Endothelial cell of umbilical vein (primary cell): Measurements from ENCODE around the gene KRT86. TPM values are rescaled to one million over a fixed set of nuclear protein-coding genes. Genes with fewer than 3 reads are reported as not detected.

Experiments used
- BruUV-seq: library from RNA; stranded (reverse); fragments of 400-500 nt; replicated peaks from 2 replicates; lab custom pipeline; 2021; lab: Mats Ljungman, UMichigan
- CTCF ChIA-PET: fragments of 300-600, 350-600 bp; sonication (Branson Sonifier 250); formaldehyde crosslinking; loops from one replicate; lab custom pipeline; 2021; ENCODE audit warnings: antibody characterized with exemption, inconsistent platforms; lab: Charles Lee
- POLR2A ChIA-PET: fragments of 300-600, 350-600 bp; sonication (Branson Sonifier 250); formaldehyde crosslinking; loops from one replicate; lab custom pipeline; 2021; ENCODE audit warnings: antibody characterized with exemption, inconsistent platforms; lab: Charles Lee
- DNase-seq: peaks from one replicate; pipeline ENCODE4 v3.0.0-alpha.2; 2011; ENCODE audit warnings: low read depth, low spot score
- FAIRE-seq: peaks from 2 replicates; lab custom pipeline; 2011; peaks lifted over from hg19 to GRCh38; lab: Jason Lieb, UNC
- H2AFZ ChIP-seq: 2 replicates; pipeline ENCODE4 v1.6.0; 2012; ENCODE audit warnings: low read depth, low read length, control low read depth, inconsistent platforms
- H3K27ac ChIP-seq: 2 replicates; pipeline ENCODE4 v1.5.1; 2011; ENCODE audit warnings: low read depth, mild to moderate bottlenecking, control low read depth, low read length, moderate library complexity; ENCODE audit not compliant: insufficient read depth
- H3K27me3 ChIP-seq, 2 experiments: 2 replicates each; pipeline versions ENCODE4 v1.6.0 to v1.6.1; 2011; ENCODE audit warnings: low read length in 2 of 2, mixed read lengths in 1 of 2; ENCODE audit not compliant: control insufficient read depth in 2 of 2, insufficient read depth in 2 of 2
- H3K36me3 ChIP-seq, 2 experiments: 2 replicates in 1 of 2; 3 replicates in 1 of 2; pipeline ENCODE4 v1.5.1; 2011; ENCODE audit warnings: low read length in 2 of 2, mild to moderate bottlenecking in 1 of 2, moderate library complexity in 1 of 2; ENCODE audit not compliant: control insufficient read depth in 2 of 2, insufficient read depth in 2 of 2; ENCODE audit errors: extremely low read depth in 1 of 2
- H3K4me1 ChIP-seq: 3 replicates; pipeline ENCODE4 v1.5.1; 2011; ENCODE audit warnings: mild to moderate bottlenecking, low read length; ENCODE audit not compliant: control insufficient read depth, insufficient read depth; ENCODE audit errors: extremely low read depth
- H3K4me2 ChIP-seq: 2 replicates; pipeline ENCODE4 v1.6.1; 2011; ENCODE audit warnings: low read length, control low read depth, mixed read lengths; ENCODE audit not compliant: insufficient read depth
- H3K4me3 ChIP-seq, 3 experiments: fragments of 200-600 bp in 1 of 3; sonication (generic), shearing (Covaris generic) in 1 of 3; replicated peaks in 1 of 3; 2 replicates each; pipeline ENCODE4 v1.5.1; 2011 to 2016; ENCODE audit warnings: control low read depth in 3 of 3, low read length in 3 of 3, mild to moderate bottlenecking in 2 of 3, inconsistent platforms in 1 of 3, low read depth in 1 of 3, moderate library complexity in 1 of 3; ENCODE audit not compliant: insufficient read depth in 1 of 3
- H3K79me2 ChIP-seq: 2 replicates; pipeline ENCODE4 v1.6.0; 2012; ENCODE audit warnings: low read length, inconsistent platforms; ENCODE audit not compliant: control insufficient read depth, insufficient read depth
- H3K9ac ChIP-seq: replicated peaks from 2 replicates; pipeline ENCODE3; 2011; ENCODE audit warnings: low read length, control low read depth; ENCODE audit not compliant: insufficient read depth; ENCODE audit errors: extremely low read depth
- H3K9me1 ChIP-seq: replicated peaks from 3 replicates; pipeline ENCODE4 v1.6.0; 2011; ENCODE audit warnings: mild to moderate bottlenecking, low read length; ENCODE audit not compliant: control insufficient read depth, insufficient read depth; ENCODE audit errors: extremely low read depth
- H3K9me3 ChIP-seq: replicated peaks from 2 replicates; pipeline ENCODE4 v1.5.1; 2012; ENCODE audit warnings: low read length, inconsistent platforms; ENCODE audit not compliant: control insufficient read depth, insufficient read depth
- H4K20me1 ChIP-seq: replicated peaks from 2 replicates; pipeline ENCODE3; 2011; ENCODE audit warnings: mild to moderate bottlenecking, low read length; ENCODE audit not compliant: control insufficient read depth, insufficient read depth; ENCODE audit errors: extremely low read depth
- CTCF ChIP-seq, 2 donors: IDR thresholded peaks; 1 replicate in 1 of 2; 2 replicates in 1 of 2; pipeline ENCODE4 v1.5.1; 2011; ENCODE audit warnings: low read length in 2 of 2, mild to moderate bottlenecking in 2 of 2, moderate library complexity in 2 of 2, control low read depth in 1 of 2, inconsistent platforms in 1 of 2, low read depth in 1 of 2; ENCODE audit not compliant: insufficient read depth in 1 of 2; ENCODE audit errors: extremely low read depth in 1 of 2
- EZH2 ChIP-seq: IDR thresholded peaks from 2 replicates; pipeline ENCODE4 v1.6.1; 2012; ENCODE audit warnings: borderline replicate concordance, low read depth, mild to moderate bottlenecking, moderate library complexity, low read length, inconsistent platforms; ENCODE audit not compliant: severe bottlenecking
- FOS ChIP-seq: IDR thresholded peaks from 2 replicates; pipeline ENCODE4 v1.6.1; 2011; ENCODE audit warnings: mild to moderate bottlenecking, low read length, moderate library complexity, borderline replicate concordance; ENCODE audit not compliant: insufficient read depth
- GATA2 ChIP-seq: IDR thresholded peaks from 2 replicates; pipeline ENCODE4 v1.7.0; 2011; ENCODE audit warnings: low read depth, mild to moderate bottlenecking, moderate library complexity, mixed read lengths, low read length; ENCODE audit not compliant: insufficient read length, insufficient read depth
- JUN ChIP-seq: IDR thresholded peaks from 2 replicates; pipeline ENCODE4 v1.6.1; 2011; ENCODE audit warnings: borderline replicate concordance, low read depth; ENCODE audit not compliant: insufficient read length, insufficient read depth
- MYC ChIP-seq: IDR thresholded peaks from one replicate; pipeline ENCODE4 v1.6.1; 2011; ENCODE audit warnings: mild to moderate bottlenecking, low read depth, low read length
- POLR2A ChIP-seq: IDR thresholded peaks from 2 replicates; pipeline ENCODE4 v1.6.1; 2012; ENCODE audit warnings: low read depth, mild to moderate bottlenecking, control low read depth, low read length
- POLR2AphosphoS5 ChIP-seq: IDR thresholded peaks from 2 replicates; pipeline ENCODE4 v1.6.1; 2012; ENCODE audit warnings: low read depth, mild to moderate bottlenecking, control low read depth, low read length, moderate library complexity; ENCODE audit not compliant: insufficient read depth
- dilution Hi-C: fragments of 300-500 bp; cut with MboI; formaldehyde crosslinking; loops from one replicate; pipeline ENCODE4 v1.15.0; 2019; ENCODE audit warnings: low sequenced_read_pairs; ENCODE audit not compliant: extremely low pct_ligation_motif_present
- intact Hi-C: fragments of 100-400 bp; cut with micrococcal nuclease; formaldehyde crosslinking; loops from one replicate; pipeline ENCODE4 v1.10.0; 2022
- polyA plus RNA-seq, 4 experiments: library from polyadenylated mRNA; depleted of rRNA in 3 of 4; stranded (reverse) in 3 of 4; unstranded in 1 of 4; fragments of >200 nt; gene quantifications; 2 replicates each; pipeline versions ENCODE4 v1.2.1 to v1.2.3, GENCODE V29; 2011 to 2012; ENCODE audit warnings: missing spikeins in 1 of 4
- total RNA-seq: library from RNA; stranded (reverse); gene quantifications from 2 replicates; pipeline ENCODE4 v1.2.3, GENCODE V29; 2021
- TF ChIP-seq, protein P1 (sequence below): IDR thresholded peaks from 2 replicates; pipeline ENCODE4 v1.6.1; 2011; ENCODE audit not compliant: insufficient read depth, insufficient read length

The KRT86 gene
- total and polyA plus RNA-seq, 2 donors (not counting 3 experiments of a cell fraction or from before 2014, with no cell fraction given): not detected

DNA sequence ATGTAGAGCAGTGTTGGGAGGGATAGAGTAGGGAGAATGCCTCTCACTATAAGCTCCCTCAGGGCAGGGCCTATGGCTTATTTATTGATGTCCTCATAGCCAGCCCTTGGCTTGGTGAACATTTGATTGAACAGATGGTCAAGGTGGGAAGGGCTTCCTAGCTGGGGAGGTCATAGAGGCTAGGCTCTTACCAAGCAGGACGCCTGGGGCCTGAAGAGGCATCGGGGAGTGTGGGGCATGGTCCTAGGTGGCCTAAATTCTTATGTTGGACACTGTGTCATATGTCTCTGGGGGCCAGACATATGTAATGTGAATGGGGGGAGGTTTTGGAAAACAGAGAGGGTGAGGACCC, 17.9 kb upstream of the KRT86 start:
- no peaks in the 10 kb centered on the region for H4K20me1 ChIP-seq
- H3K27me3 ChIP-seq: peaks cover 30 to 34% of the 10 kb centered on the region in 2 experiments
- H3K4me2 ChIP-seq: no peak overlapping the region
- H3K4me1 ChIP-seq: peaks cover 2% of the 10 kb centered on the region
- TF ChIP-seq POLR2AphosphoS5 (no peak), GATA2 (no peak), EZH2 (no peak), CTCF (IDR thresholded peaks at IDR 0.05; ENCODE audit: extremely low read depth in 1 of 2, insufficient read depth in 1 of 2, low read depth in 1 of 2, low read length in 2 of 2) (no peak), FOS (no peak), MYC (no peak), POLR2A (no peak), JUN (no peak)
- TF ChIP-seq, protein P1, sequence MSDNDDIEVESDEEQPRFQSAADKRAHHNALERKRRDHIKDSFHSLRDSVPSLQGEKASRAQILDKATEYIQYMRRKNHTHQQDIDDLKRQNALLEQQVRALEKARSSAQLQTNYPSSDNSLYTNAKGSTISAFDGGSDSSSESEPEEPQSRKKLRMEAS: no peak
- no TSS peak for BruUV-seq
- POLR2A ChIA-PET: no interaction called here
- no peak overlapping the region for H3K9ac ChIP-seq
- CTCF ChIA-PET: interaction anchor here (1.1 to 1.3 kb wide), 2 partner anchors 12 to 71 kb away, joined by 4 to 8 read pairs; no protein-coding TSS in a partner anchor
- intact Hi-C loops (no loop called here), dilution Hi-C loops (no loop called here)
- no peak overlapping the region for H2AFZ ChIP-seq
- DNase-seq (no peak), FAIRE-seq (no peak)
- H3K9me3 ChIP-seq: no peaks in the 10 kb centered on the region
- no peaks in the 10 kb centered on the region for H3K36me3 ChIP-seq
- no peak overlapping the region for H3K4me3 ChIP-seq
- no peaks in the 10 kb centered on the region for H3K9me1 ChIP-seq
- H3K27ac ChIP-seq: no peak overlapping the region
- H3K79me2 ChIP-seq: no peaks in the 10 kb centered on the region
